OCI-LY7 (cell line): ENCODE data around the gene RFNG. TPM values are rescaled to one million over a fixed set of nuclear protein-coding genes. Genes with fewer than 3 reads are reported as not detected.

Source experiments
- BruUV-seq: library from RNA; stranded (reverse); fragments of 400-500 nt; replicated peaks from 2 replicates; lab custom pipeline; 2021; lab: Mats Ljungman, UMichigan
- CTCF ChIA-PET: fragments of 300-600 bp; sonication (Branson Sonifier 250); formaldehyde crosslinking; loops from one replicate; lab custom pipeline; 2022; ENCODE audit warnings: antibody characterized with exemption; ENCODE audit not compliant: unreplicated experiment; lab: Charles Lee
- POLR2A ChIA-PET: fragments of 300-600 bp; sonication (Branson Sonifier 250); formaldehyde crosslinking; loops from one replicate; lab custom pipeline; 2022; ENCODE audit warnings: antibody characterized with exemption; lab: Charles Lee
- DNase-seq: peaks from one replicate; pipeline ENCODE4 v3.0.0-alpha.2; 2015; ENCODE audit warnings: low spot score
- H2AFZ ChIP-seq: fragments of 200-600 bp; sonication (generic), shearing (Covaris generic); 2 replicates; pipeline ENCODE4 v1.6.1; 2014; ENCODE audit warnings: mild to moderate bottlenecking, antibody characterized with exemption, low read length, moderate library complexity
- H3K27ac ChIP-seq: fragments of 200-600 bp; sonication (generic); 2 replicates; pipeline ENCODE4 v1.5.1; 2014; ENCODE audit warnings: mixed run types, low read depth, mild to moderate bottlenecking, moderate library complexity, low read length, inconsistent platforms; ENCODE audit not compliant: poor library complexity, severe bottlenecking
- H3K36me3 ChIP-seq: fragments of 200-600 bp; sonication (generic); 2 replicates; pipeline ENCODE4 v1.6.1; 2014; ENCODE audit warnings: mild to moderate bottlenecking, antibody characterized with exemption, low read length, moderate library complexity, mixed read lengths; ENCODE audit not compliant: insufficient read depth
- H3K4me1 ChIP-seq: fragments of 200-600 bp; sonication (generic); 2 replicates; pipeline ENCODE4 v1.5.1; 2014; ENCODE audit warnings: mild to moderate bottlenecking, low read length; ENCODE audit not compliant: insufficient read depth, poor library complexity, severe bottlenecking
- H3K4me2 ChIP-seq: fragments of 200-600 bp; sonication (generic); 2 replicates; pipeline ENCODE4 v1.6.1; 2014; ENCODE audit warnings: mild to moderate bottlenecking, low read length
- H3K4me3 ChIP-seq: fragments of 200-600 bp; sonication (generic); 2 replicates; pipeline ENCODE4 v1.5.1; 2014; ENCODE audit warnings: mild to moderate bottlenecking, low read depth, low read length; ENCODE audit not compliant: poor library complexity, severe bottlenecking
- H3K79me2 ChIP-seq: fragments of 200-600 bp; sonication (generic); 2 replicates; pipeline ENCODE4 v1.6.1; 2016; ENCODE audit warnings: low read depth, mild to moderate bottlenecking, low read length, moderate library complexity, mixed read lengths; ENCODE audit not compliant: insufficient read depth
- H3K9me2 ChIP-seq: fragments of 200-600 bp; sonication (generic); 2 replicates; pipeline ENCODE4 v1.6.1; 2016; ENCODE audit warnings: mild to moderate bottlenecking, low read length, mixed read lengths; ENCODE audit not compliant: insufficient read depth
- H3K9me3 ChIP-seq: fragments of 200-600 bp; sonication (generic); 2 replicates; pipeline ENCODE4 v1.6.1; 2014; ENCODE audit warnings: mild to moderate bottlenecking, mixed run types, low read length, mixed read lengths
- H4K20me1 ChIP-seq: fragments of 200-600 bp; sonication (generic); 2 replicates; pipeline ENCODE4 v1.6.1; 2014; ENCODE audit warnings: mild to moderate bottlenecking, antibody characterized with exemption, low read length, moderate library complexity, mixed read lengths; ENCODE audit not compliant: insufficient read depth
- CTCF ChIP-seq: fragments of 200-600 bp; sonication (generic); conservative IDR thresholded peaks from 2 replicates; pipeline ENCODE4 v1.5.1; 2014; ENCODE audit warnings: mild to moderate bottlenecking, antibody characterized with exemption, low read length, moderate library complexity, mixed read lengths
- EZH2phosphoT487 ChIP-seq: fragments of 200-600 bp; sonication (generic); IDR thresholded peaks from 2 replicates; pipeline ENCODE4 v1.6.1; 2018; ENCODE audit warnings: low read depth, borderline replicate concordance, mild to moderate bottlenecking, mixed run types, antibody characterized with exemption, low read length, moderate library complexity, mixed read lengths
- intact Hi-C: fragments of 100-400 bp; cut with micrococcal nuclease; formaldehyde crosslinking; loops from one replicate; pipeline ENCODE4 v1.10.0; 2022; ENCODE audit not compliant: unreplicated experiment
- total RNA-seq, 2 experiments: library from RNA; depleted of rRNA in 1 of 2; stranded (reverse); fragments of >200 nt in 1 of 2; shearing (Covaris generic) in 1 of 2; gene quantifications; 2 replicates each; pipeline ENCODE4 v1.2.3, GENCODE V29; 2014 to 2022

Gene RFNG
- total RNA-seq, 2 experiments from 2014 or later = 47.3 to 59.4 TPM

- ChIA-PET POLR2A (interaction anchor here (0.6 to 1.5 kb wide), 14 partner anchors 12 to 372 kb away, joined by 3 to 9 read pairs (median 4); partner anchors contain the start of genes CENPX, LRRC45 and MAFG), CTCF (interaction anchor here (0.7 to 1.1 kb wide), 9 partner anchors 12 to 437 kb away, joined by 3 to 19 read pairs (median 4); partner anchors contain the start of genes CENPX and LRRC45)
- Histone ChIP-seq H3K36me3 (no peaks in the 10 kb centered on the region), H4K20me1 (0 out of 2 replicates have a peak, but pooled peaks cover 5% of the 10 kb centered on the region), H3K9me2 (no peaks in the 10 kb centered on the region), H2AFZ (peak overlapping the region; percentile 92), H3K4me1 (peaks cover 19% of the 10 kb centered on the region), H3K9me3 (no peaks in the 10 kb centered on the region), H3K27ac (peak overlapping the region; percentile 70), H3K79me2 (no peaks in the 10 kb centered on the region), H3K4me3 (peak overlapping the region; percentile 72), H3K4me2 (peak overlapping the region; percentile 92)
- no TSS peak for BruUV-seq
- TF ChIP-seq EZH2phosphoT487 (no peak), CTCF (no peak)
- intact Hi-C loops = loop anchor here (1.0 to 5.0 kb wide), 4 partner anchors 13 to 166 kb away; partner anchors contain the start of genes ARHGDIA, FASN, GPS1 and LRRC45
- no peak for DNase-seq
These were observed 13.8 kb downstream of the RFNG start for GRCh38 chr17:82037889-82038195.

GRCh38 chr17:82037092-82037888, 14.3 kb downstream of the RFNG start, which contains the start of gene DCXR:
DCXR (minus strand) TSS chr17:82037697; CDS start chr17:82037682, 15 bp downstream.
- H3K9me3 ChIP-seq = no peaks in the 10 kb centered on the region
- POLR2A ChIA-PET = interaction anchor here (0.6 to 1.5 kb wide), 15 partner anchors 10 to 164 kb away, joined by 3 to 9 read pairs (median 4); partner anchors contain the start of genes CENPX, LRRC45 and MAFG
- BruUV-seq = no TSS peak
- no peaks in the 10 kb centered on the region for H3K9me2 ChIP-seq
- peak within 1 kb of the TSS; percentile 92 for H3K4me2 ChIP-seq
- H3K79me2 ChIP-seq = no peaks in the 10 kb centered on the region
- intact Hi-C loops = loop anchor here (1.0 to 5.0 kb wide), 4 partner anchors 14 to 165 kb away; partner anchors contain the start of genes ARHGDIA, FASN, GPS1 and LRRC45
- no peaks in the 10 kb centered on the region for H3K36me3 ChIP-seq
- peak within 1 kb of the TSS; percentile 92 for H2AFZ ChIP-seq
- H3K4me1 ChIP-seq = peaks cover 19% of the 10 kb centered on the region
- CTCF ChIA-PET = interaction anchor here (0.7 to 1.1 kb wide), 9 partner anchors 12 to 436 kb away, joined by 3 to 19 read pairs (median 4); partner anchors contain the start of genes CENPX and LRRC45
- no peak for TF ChIP-seq EZH2phosphoT487
- peak; percentile 91 for TF ChIP-seq CTCF
- DNase-seq = peak; percentile 99
- H3K27ac ChIP-seq = peak within 1 kb of the TSS; percentile 70
- H3K4me3 ChIP-seq = peak within 1 kb of the TSS; percentile 72
- H4K20me1 ChIP-seq = 0 out of 2 replicates have a peak, but pooled peaks cover 5% of the 10 kb centered on the region
